Erythroblast (primary cell): ENCODE results near the gene R3HDM2.
A peak's percentile ranks its signal among the peaks of the same experiment; 100 is the strongest.
"Not testable (repeated sequence)": the region's sequence is repeated elsewhere in the genome, so short reads cannot be mapped to it uniquely, and the experiment has no call there.

ENCODE experiments used
- DNase-seq, 2 experiments: peaks; one replicate each; lab custom pipeline; 2025; lab: John Stamatoyannopoulos, UW
- GATA1 ChIP-seq: IDR thresholded peaks from 2 replicates; pipeline ENCODE4 v1.6.1; 2011; ENCODE audit warnings: low read depth, mild to moderate bottlenecking, control low read depth, low read length, moderate library complexity
- POLR2A ChIP-seq: IDR thresholded peaks from 2 replicates; pipeline ENCODE4 v1.6.1; 2011; ENCODE audit warnings: mild to moderate bottlenecking, low read length

R3HDM2 gene

DNA sequence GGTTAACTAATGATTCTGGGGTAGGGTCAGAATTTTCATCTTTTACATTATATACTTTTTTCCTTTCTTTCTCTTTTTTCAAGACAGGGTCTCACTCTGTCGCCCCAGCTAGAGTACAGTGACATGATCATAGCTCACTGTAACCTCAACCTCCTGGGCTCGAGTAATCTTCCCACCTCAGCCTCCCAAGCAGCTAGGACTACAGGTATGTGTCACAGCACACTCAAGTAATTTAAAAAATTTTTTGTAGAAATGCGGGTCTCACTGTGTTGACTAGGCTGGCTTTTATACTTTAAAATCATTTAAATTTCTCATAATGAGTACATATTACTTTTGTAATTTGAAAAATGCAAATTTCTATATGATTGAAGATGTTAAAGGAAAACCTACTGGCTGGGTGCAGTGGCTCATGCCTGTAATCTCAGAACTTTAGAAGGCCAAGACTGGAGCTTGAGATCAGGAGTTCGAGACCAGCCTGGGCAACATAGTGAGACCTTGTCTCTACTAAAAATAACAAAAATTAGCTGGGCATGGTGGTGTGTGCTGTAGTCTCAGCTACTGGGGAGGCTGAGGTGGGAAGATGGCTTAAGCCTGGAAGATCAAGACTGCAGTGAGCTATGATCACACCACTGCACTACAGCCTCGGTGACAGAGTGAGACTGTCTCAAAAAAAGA is 25.7 kb downstream of the R3HDM2 start:
- no peak for DNase-seq

DNA sequence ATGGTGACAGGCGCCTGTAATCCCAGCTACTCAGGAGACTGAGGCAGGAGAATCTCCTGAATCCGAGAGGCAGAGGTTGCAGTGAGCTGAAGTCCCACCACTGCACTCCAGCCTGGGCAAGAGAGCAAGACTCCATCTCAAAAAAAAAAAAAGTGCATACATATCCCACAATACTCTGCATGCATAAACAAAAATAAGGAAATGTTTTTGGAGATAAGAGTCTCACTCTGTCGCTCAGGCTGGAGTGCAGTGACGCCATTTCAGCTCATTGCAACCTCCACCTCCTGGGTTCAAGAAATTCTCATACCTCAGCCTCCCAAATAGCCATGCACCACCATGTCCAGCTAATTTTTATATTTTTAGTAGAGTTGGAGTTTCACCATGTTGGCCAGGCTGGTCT is 28.7 kb downstream of the R3HDM2 start:
- DNase-seq: not testable (repeated sequence)

More for the DNA sequence above, 25.7 kb downstream of the R3HDM2 start:
- no peak for TF ChIP-seq POLR2A
- no peak for TF ChIP-seq GATA1

DNA sequence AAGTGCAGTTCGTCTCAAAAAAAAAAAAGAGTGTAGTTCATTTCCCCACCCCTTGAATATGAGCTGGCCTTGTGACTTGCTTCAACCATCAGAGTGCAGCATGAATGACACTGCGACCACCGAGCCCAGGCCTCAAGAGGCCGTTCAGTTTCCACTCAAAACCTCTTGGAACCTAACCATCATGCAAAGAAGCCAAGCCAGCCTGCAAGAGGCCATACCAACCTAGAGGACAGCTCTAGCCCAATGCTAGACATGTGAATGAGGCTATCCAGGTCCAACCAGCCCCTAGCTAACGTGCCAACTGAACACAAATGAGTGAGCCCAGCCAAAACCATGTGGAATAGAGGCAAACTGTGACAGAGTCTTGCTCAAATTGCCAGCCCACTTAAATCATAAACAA is 29.7 kb downstream of the R3HDM2 start:
- DNase-seq: no peak
- TF ChIP-seq POLR2A (no peak), GATA1 (no peak)

DNA sequence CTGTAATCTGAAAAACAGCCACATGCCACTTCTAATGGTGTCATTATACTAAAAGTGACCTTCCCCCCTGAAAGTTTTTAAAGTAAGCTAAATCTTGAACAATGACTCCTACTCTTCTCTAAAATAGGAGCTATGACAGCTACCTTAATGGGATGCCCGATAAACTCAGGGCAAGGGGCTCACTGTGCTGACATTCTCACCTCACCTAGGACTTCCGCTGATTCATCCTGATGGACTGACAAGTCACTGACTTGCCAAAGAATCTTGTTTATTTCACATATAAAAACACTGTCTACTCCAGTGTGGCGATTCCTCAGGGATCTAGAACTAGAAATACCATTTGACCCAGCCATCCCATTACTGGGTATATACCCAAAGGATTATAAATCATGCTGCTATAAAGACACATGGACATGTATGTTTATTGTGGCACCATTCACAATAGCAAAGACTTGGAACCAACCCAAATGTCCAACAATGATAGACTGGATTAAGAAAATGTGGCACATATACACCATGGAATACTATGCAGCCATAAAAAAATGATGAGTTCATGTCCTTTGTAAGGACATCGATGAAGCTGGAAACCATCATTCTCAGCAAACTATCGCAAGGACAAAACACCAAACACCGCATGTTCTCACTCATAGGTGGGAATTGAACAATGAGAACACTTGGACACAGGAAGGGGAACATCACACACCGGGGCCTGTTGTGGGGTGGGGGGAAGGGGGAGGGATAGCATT is 31.0 kb downstream of the R3HDM2 start:
- DNase-seq: peak in 1 of 2 experiments; percentile 35

DNA sequence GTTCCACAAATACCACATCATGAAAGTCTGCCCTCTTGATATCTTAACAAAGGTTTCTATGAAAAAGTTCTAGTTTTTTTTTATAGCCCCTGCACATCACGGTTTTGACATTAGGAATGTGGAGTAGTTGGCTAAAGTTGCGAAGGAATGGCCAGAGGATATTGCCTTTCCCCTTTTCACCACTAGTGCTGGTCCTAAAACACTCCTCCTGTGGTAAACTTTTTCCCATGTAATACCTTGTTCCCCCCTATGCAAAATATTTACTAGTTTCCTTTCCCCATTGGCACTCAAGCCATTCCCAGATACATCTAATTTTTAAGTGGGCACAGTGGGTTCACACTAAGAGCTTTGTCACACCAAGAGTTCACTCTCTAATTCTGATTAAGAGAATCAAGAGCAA is 33.4 kb downstream of the R3HDM2 start:
- TF ChIP-seq POLR2A: no peak
- no peak for TF ChIP-seq GATA1
- no peak for DNase-seq

DNA sequence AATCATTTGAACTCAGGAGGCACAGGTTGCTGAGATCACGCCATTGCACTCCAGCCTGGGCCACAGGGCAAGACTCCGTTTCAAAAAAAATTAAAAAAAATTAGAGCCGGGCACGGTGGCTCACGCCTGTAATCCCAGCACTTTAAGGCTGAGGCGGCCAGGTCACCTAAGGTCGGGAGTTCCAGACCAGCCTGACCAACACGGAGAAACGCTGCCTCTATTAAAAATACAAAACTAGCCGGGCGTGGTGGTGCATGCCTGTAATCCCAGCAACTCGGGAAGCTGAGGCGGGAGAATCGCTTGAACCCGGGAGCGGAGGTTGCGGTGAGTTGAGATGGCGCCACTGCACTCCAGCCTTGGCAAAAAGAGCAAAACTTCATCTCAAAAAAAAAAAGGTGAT is 35.7 kb downstream of the R3HDM2 start:
- no peak for DNase-seq
- TF ChIP-seq GATA1: no peak
- no peak for TF ChIP-seq POLR2A

DNA sequence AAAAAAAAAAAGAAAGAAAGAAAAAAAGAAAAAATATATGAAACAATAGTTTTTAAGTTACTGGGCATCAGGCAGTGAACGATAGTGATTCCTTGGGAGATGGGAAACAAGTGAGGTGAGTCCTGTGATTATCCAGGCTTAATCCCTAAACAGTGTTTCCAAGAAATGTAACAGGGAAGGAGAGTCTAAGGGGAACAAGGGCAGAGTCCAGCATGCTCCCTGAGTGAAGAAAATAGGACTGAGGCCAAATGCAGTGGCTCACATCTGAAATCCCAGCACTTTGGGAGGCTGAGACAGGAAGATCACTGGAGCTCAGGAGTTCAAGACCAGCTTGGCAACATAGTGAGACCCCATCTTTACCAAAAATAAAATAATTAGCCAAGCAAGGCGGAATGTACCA is 40.7 kb downstream of the R3HDM2 start:
- no peak for TF ChIP-seq POLR2A
- no peak for TF ChIP-seq GATA1
- no peak for DNase-seq

DNA sequence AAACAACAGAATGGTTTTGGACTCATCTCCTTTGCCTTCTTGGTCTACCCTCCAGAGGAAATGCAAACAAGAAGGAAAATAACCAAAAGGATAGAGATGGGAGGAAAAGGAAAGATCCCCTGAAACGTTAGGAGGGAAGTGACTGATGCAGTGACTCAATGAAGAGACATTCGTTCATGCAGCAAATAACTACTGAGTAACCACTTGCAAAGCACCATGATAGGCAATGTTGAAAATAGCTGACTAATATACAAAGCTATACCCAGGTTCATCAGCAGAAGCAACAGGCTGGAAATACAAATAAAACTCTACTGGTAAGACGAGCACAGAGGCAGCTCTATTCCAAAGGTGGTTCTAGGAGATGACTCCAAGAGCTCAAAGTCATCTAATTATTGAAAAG is 41.8 kb downstream of the R3HDM2 start:
- TF ChIP-seq GATA1: no peak
- peak in 1 of 2 experiments; percentile 16 for DNase-seq

DNA sequence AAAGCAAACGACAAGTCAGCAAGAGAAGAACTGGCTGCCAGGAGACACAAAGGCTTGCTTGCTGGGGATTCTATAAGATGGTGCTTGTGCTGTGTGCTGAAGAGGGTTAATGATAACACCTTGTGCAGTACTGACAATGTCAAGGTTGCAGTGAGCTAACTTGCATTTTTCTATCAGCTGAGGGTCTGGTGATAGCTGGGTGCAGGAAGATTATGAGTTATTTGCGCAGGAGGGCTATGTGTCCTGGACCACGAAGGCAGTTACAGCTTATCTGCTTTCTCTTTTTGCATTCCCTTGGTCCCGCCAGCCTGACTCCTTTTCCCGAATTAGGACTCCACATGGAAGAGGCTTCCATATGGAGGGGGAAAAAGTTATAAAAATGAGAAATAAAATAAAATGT is 42.4 kb downstream of the R3HDM2 start:
- TF ChIP-seq GATA1: no peak
- no peak for TF ChIP-seq POLR2A
- no peak for DNase-seq

DNA sequence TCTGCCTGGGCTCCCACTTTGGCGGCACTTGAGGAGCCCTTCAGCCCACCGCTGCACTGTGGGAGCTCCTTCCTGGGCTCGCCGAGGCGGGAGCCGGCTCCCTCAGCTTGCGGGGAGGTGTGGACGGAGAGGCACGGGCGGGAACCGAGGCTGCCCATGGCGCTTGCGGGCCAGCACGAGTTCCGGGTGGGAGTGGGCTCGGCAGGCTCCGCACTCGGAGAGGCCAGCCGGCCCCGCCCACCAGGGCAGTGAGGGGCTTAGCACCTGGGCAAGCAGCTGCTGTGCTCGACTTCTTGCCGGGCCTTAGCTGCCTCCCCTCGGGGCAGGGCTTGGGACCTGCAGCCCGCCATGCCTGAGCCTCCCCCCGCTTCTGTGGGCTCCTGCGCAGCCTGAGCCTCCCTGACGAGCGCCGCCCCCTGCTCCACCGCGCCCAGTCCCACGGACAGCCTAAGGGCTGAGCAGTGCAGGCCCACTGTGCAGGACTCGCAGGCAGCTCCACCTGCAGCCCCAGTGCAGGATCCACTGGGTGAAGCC is 44.6 kb downstream of the R3HDM2 start:
- no peak for TF ChIP-seq POLR2A
- TF ChIP-seq GATA1: no peak
- no peak for DNase-seq

DNA sequence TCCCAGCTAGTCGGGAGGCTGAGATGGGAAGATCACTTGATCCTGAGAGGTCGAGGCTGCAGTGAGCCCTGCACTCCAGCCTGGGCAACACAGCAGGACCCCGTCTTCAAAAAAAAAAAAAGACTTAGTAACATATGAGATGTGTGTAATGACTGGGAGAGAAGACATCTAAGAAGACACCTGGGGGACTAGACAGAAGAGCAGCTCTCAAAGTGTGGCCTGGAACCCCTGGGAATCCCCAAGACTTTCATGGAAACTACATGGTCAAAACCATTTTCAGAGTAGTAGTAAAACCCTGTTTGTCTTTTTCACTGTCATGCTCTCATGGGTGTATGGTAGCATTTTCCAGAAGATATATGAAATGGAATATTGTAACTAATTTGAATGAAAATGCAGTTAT is 45.3 kb downstream of the R3HDM2 start:
- DNase-seq: no peak
- TF ChIP-seq GATA1 (no peak), POLR2A (no peak)

DNA sequence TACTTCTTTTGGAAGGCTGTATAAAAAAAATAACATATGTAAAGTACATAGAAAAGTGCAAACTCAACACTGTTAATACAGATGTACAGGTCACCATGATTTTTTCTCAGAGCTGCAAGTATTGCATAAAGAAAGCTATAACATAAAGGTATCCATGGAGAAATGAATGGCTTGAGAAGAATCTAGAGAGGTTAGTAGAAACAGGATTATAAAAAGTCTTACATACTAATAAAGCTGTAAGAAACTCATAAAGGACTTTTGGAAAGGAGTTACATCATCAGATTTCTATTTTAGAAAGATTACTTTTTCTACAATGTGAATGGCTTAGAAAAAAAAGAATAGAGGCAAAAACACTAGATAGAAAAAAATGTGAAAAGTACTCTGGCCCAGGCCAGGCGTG is 46.4 kb downstream of the R3HDM2 start:
- no peak for TF ChIP-seq GATA1
- no peak for TF ChIP-seq POLR2A
- DNase-seq: no peak

DNA sequence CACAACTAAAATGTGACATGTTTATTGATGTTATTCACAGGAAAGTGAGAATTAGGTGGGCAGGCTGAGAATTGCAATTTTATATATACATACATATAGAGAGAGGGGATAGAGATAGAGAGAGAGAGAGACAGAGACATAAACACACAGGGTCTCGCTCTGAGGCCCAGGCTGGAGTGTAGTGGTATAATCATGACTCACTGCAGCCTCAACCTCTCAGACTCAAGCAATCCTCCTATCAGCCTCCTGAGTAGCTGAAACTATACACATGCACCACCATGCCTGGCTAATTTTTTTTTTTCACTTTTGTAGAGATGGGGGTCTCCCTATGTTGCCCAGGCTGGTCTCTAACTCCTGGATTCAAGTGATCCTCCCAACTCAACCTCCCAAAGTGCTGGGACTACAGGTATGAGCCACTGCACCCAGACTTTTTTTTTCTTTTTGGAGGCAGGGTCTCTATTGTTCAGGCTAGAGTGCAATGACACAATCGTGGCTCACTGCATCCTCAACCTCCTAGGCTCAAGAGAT is 49.1 kb downstream of the R3HDM2 start:
- no peak for DNase-seq
- TF ChIP-seq POLR2A: no peak
- no peak for TF ChIP-seq GATA1

DNA sequence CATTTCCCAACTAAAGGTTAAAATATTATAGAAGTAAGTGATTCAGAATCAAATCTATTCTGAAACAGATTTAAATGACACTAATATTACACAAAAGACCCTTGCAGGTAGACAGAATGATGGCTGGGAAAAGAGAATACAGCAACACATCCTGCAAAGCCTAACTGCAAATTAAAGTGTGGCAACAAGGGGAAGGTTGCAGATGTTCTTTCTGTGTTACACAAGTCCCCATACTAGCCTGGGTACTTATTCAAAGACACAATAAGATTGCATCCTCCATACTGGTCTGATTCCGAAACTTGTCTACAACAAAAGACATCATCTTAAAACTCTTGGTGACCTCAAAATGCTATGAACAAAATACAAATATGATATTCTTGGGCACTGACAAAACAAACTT is 50.5 kb downstream of the R3HDM2 start:
- TF ChIP-seq GATA1 (no peak), POLR2A (no peak)
- no peak for DNase-seq
